A673 (cell line): ENCODE results near the gene CHRNG.

Source experiments
- EZH2 ChIP-seq: fragments of 200-600 bp; sonication (generic); IDR thresholded peaks from 2 replicates; pipeline ENCODE4 v1.6.1; 2017; ENCODE audit warnings: borderline replicate concordance, low read depth, mild to moderate bottlenecking, mixed read lengths, antibody characterized with exemption, low read length; ENCODE audit not compliant: poor library complexity, severe bottlenecking
- TF ChIP-seq, protein P1 (sequence below): fragments of 300-800, 200-600 bp; sonication (generic); conservative IDR thresholded peaks from 2 replicates; pipeline ENCODE4 v1.5.1; 2017; ENCODE audit warnings: low read depth, mild to moderate bottlenecking, antibody characterized with exemption, low read length, moderate library complexity, mixed read lengths

DNA sequence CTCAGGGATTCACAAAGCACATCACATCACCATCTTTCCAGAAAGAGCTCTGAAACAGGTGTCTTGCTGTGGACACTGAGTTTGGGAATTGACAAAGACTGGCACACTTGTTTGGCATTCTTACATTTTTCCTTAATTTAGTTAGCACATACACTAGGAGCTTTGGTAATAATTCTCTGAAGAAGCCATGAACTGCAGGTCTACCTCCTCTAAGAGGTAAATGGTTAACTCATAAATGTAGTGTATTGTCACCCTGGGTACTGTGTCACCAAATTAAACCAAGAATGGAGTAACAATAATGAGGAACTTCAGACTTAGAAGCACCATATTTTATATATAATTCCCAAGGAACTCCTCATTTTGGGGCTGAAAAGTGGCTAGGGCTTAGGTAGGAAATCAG, 33.5 kb downstream of the CHRNG start:
- TF ChIP-seq, protein P1, sequence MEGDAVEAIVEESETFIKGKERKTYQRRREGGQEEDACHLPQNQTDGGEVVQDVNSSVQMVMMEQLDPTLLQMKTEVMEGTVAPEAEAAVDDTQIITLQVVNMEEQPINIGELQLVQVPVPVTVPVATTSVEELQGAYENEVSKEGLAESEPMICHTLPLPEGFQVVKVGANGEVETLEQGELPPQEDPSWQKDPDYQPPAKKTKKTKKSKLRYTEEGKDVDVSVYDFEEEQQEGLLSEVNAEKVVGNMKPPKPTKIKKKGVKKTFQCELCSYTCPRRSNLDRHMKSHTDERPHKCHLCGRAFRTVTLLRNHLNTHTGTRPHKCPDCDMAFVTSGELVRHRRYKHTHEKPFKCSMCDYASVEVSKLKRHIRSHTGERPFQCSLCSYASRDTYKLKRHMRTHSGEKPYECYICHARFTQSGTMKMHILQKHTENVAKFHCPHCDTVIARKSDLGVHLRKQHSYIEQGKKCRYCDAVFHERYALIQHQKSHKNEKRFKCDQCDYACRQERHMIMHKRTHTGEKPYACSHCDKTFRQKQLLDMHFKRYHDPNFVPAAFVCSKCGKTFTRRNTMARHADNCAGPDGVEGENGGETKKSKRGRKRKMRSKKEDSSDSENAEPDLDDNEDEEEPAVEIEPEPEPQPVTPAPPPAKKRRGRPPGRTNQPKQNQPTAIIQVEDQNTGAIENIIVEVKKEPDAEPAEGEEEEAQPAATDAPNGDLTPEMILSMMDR = no peak
- TF ChIP-seq EZH2 = no peak
